ENCODE results near the gene TSR1.
A peak's percentile ranks its signal among the peaks of the same experiment; 100 is the strongest.

TSR1 gene

DNA sequence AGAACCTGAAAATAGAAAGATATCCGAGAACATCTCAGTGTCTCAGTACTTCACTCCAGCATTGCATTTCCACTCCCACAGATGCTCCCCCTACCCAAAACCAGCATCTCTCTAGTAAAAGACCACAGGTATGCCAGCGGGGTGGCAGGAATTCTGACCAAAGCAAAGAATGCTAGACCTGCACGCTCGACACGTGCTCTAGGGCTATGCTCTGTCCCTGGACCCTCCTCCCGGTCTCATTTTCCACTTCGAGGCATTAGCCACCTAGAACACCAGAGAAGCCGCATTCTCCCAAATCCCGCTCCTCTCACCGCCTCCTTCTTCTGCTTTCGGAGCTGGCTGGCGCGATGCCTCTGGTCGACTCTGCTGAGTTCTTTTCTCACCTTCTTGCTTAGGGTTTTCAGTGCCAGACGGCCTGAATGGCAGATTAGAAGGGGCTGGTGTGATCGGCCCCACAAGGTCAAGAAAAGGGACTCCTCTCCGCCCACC, 487 bp downstream of the TSR1 start:
- peaks cover 55% of the 10 kb centered on the region for H3K79me2 ChIP-seq (ENCODE audit: insufficient read depth, low read length)

DNA sequence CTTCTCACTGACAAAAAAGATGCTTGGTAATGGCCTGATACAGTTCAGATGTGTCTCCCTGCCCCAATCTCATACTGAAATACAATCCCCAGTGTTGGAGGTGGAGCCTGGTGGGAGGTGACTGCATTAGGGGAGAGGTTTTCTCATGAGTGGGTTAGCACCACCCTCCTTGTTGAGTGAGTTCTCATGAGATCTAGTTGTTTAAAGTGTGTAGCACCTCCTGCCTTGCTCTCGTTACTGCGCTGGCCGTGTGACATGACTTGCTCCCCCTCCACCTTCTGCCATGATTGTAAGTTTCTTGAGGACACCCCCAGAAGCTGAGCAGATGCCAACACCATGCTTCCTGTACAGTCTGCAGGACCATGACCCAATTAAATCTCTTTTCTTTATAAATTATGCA, 5.0 kb downstream of the TSR1 start:
- Histone ChIP-seq H4K20me1 (ENCODE audit: low read depth, low read length) (peaks cover 6% of the 10 kb centered on the region), H3K27ac (ENCODE audit: low read depth, low read length) (no peak overlapping the region), H3K9me3 (ENCODE audit: insufficient read depth, low read length) (no peaks in the 10 kb centered on the region), H3F3A (ENCODE audit: insufficient read depth) (no peaks in the 10 kb centered on the region), H3K36me3 (ENCODE audit: low read length) (peaks cover 58% of the 10 kb centered on the region), H2AFZ (ENCODE audit: low read depth, low read length, severe bottlenecking) (no peak overlapping the region), H3K9ac (ENCODE audit: low read length) (no peak overlapping the region), H3K9me2 (replicated peaks; ENCODE audit: insufficient read depth, low read length) (no peaks in the 10 kb centered on the region), H3K4me2 (ENCODE audit: low read depth, low read length, poor library complexity, severe bottlenecking) (no peak overlapping the region), H3K4me3 (ENCODE audit: insufficient read depth, low read length, poor library complexity, severe bottlenecking) (no peak overlapping the region), H3K27me3 (ENCODE audit: low read length) (no peaks in the 10 kb centered on the region), H3K79me2 (ENCODE audit: insufficient read depth, low read length) (peaks cover 61% of the 10 kb centered on the region)
- no peak for TF ChIP-seq EZH2phosphoT487 (conservative IDR thresholded peaks at IDR 0.05; ENCODE audit: low read length)
- TF ChIP-seq, protein P1, sequence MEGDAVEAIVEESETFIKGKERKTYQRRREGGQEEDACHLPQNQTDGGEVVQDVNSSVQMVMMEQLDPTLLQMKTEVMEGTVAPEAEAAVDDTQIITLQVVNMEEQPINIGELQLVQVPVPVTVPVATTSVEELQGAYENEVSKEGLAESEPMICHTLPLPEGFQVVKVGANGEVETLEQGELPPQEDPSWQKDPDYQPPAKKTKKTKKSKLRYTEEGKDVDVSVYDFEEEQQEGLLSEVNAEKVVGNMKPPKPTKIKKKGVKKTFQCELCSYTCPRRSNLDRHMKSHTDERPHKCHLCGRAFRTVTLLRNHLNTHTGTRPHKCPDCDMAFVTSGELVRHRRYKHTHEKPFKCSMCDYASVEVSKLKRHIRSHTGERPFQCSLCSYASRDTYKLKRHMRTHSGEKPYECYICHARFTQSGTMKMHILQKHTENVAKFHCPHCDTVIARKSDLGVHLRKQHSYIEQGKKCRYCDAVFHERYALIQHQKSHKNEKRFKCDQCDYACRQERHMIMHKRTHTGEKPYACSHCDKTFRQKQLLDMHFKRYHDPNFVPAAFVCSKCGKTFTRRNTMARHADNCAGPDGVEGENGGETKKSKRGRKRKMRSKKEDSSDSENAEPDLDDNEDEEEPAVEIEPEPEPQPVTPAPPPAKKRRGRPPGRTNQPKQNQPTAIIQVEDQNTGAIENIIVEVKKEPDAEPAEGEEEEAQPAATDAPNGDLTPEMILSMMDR (IDR thresholded peaks at IDR 0.05; ENCODE audit: insufficient read depth, low read length, poor library complexity, severe bottlenecking): no peak

More for the DNA sequence above, 487 bp downstream of the TSR1 start:
- H2AFZ ChIP-seq (ENCODE audit: low read depth, low read length, severe bottlenecking): no peak overlapping the region
- peak overlapping the region; percentile 62 for H3K27ac ChIP-seq (ENCODE audit: low read depth, low read length)
- no peaks in the 10 kb centered on the region for H3K9me3 ChIP-seq (ENCODE audit: insufficient read depth, low read length)
- H3K4me2 ChIP-seq (ENCODE audit: low read depth, low read length, poor library complexity, severe bottlenecking): peak overlapping the region; percentile 73
- H3K36me3 ChIP-seq (ENCODE audit: low read length): peaks cover 36% of the 10 kb centered on the region
- no peaks in the 10 kb centered on the region for H4K20me1 ChIP-seq (ENCODE audit: low read depth, low read length)
- H3K4me3 ChIP-seq (ENCODE audit: insufficient read depth, low read length, poor library complexity, severe bottlenecking): peak overlapping the region; percentile 64
- no peak for TF ChIP-seq EZH2phosphoT487 (conservative IDR thresholded peaks at IDR 0.05; ENCODE audit: low read length)
- TF ChIP-seq, protein P1 (IDR thresholded peaks at IDR 0.05; ENCODE audit: insufficient read depth, low read length, poor library complexity, severe bottlenecking): no peak
- H3K9ac ChIP-seq (ENCODE audit: low read length): peak overlapping the region; percentile 84
- H3F3A ChIP-seq (ENCODE audit: insufficient read depth): peaks cover 5% of the 10 kb centered on the region; the same call in 1 of the 2 replicates
- no peaks in the 10 kb centered on the region for H3K27me3 ChIP-seq (ENCODE audit: low read length)
- H3K9me2 ChIP-seq (replicated peaks; ENCODE audit: insufficient read depth, low read length): no peaks in the 10 kb centered on the region

DNA sequence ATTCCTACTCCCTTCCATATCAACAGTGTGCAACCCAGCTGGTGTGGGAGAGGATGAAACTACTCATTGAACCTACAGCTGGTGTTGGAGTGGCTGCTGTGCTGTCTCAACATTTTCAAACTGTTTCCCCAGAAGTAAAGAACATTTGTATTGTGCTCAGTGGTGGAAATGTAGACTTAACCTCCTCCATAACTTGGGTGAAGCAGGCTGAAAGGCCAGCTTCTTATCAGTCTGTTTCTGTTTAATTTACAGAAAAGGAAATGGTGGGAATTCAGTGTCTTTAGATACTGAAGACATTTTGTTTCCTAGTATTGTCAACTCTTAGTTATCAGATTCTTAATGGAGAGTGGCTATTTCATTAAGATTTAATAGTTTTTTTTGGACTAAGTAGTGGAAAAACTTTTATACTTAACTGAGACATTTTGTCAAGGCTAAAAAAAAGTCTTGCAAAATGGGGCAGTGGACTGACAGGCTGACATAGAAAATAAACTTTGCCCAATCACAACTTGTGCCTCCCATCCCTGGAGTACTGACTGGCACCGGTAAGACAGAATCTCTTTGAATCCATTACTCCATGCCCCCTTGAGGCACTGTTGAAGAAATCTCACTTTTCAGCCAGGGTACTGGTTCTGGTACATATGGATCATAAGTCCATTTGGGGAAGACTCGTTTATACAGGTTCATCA, 12.5 kb downstream of the TSR1 start:
- H3K27ac ChIP-seq (ENCODE audit: low read depth, low read length): no peak overlapping the region
- peaks cover 6% of the 10 kb centered on the region for H4K20me1 ChIP-seq (ENCODE audit: low read depth, low read length)
- H3K9me2 ChIP-seq (replicated peaks; ENCODE audit: insufficient read depth, low read length): no peaks in the 10 kb centered on the region
- H2AFZ ChIP-seq (ENCODE audit: low read depth, low read length, severe bottlenecking): no peak overlapping the region
- H3K36me3 ChIP-seq (ENCODE audit: low read length): peaks cover 43% of the 10 kb centered on the region
- no peaks in the 10 kb centered on the region for H3K27me3 ChIP-seq (ENCODE audit: low read length)
- peaks cover 32% of the 10 kb centered on the region for H3F3A ChIP-seq (ENCODE audit: insufficient read depth)
- no peak overlapping the region for H3K9ac ChIP-seq (ENCODE audit: low read length)
- no peak overlapping the region for H3K4me3 ChIP-seq (ENCODE audit: insufficient read depth, low read length, poor library complexity, severe bottlenecking)
- H3K4me2 ChIP-seq (ENCODE audit: low read depth, low read length, poor library complexity, severe bottlenecking): no peak overlapping the region
- no peak for TF ChIP-seq EZH2phosphoT487 (conservative IDR thresholded peaks at IDR 0.05; ENCODE audit: low read length)
- TF ChIP-seq, protein P1 (IDR thresholded peaks at IDR 0.05; ENCODE audit: insufficient read depth, low read length, poor library complexity, severe bottlenecking): no peak
- no peaks in the 10 kb centered on the region for H3K9me3 ChIP-seq (ENCODE audit: insufficient read depth, low read length)
- H3K79me2 ChIP-seq (ENCODE audit: insufficient read depth, low read length): peaks cover 3% of the 10 kb centered on the region; the same call in 1 of the 2 replicates

All from SU-DHL-6 (cell line).